Peyer's patch (tissue), 4 donors: ENCODE results near the gene INPP5F. TPM values are rescaled to one million over a fixed set of nuclear protein-coding genes. Genes with fewer than 3 reads are reported as not detected.

Source experiments
- DNase-seq, 3 donors: peaks; one replicate each; pipeline ENCODE4 v3.0.0-alpha.2; 2017 to 2019
- H3K27ac ChIP-seq, 4 donors: fragments of 200-600 bp; sonication (generic); one replicate each; pipeline ENCODE4 v1.5.1; 2016 to 2019
- H3K27me3 ChIP-seq, 2 donors: fragments of 200-600 bp; sonication (generic); one replicate each; pipeline ENCODE4 v1.5.1; 2019
- H3K36me3 ChIP-seq, 3 donors: fragments of 200-600 bp; sonication (generic); one replicate each; pipeline ENCODE4 v1.5.1; 2016 to 2019
- H3K4me1 ChIP-seq, 4 donors: fragments of 200-600 bp; sonication (generic); one replicate each; pipeline ENCODE4 v1.5.1; 2016 to 2019
- H3K4me3 ChIP-seq, 4 donors: fragments of 200-600 bp; sonication (generic); 1 replicate in 3 of 4; 2 replicates in 1 of 4; pipeline ENCODE4 v1.5.1; 2016 to 2019; ENCODE audit warnings: mild to moderate bottlenecking in 1 of 4
- H3K9me3 ChIP-seq, 4 donors: fragments of 200-600 bp; sonication (generic); one replicate each; pipeline ENCODE4 v1.5.1; 2016 to 2019; ENCODE audit warnings: mild to moderate bottlenecking in 1 of 4
- CTCF ChIP-seq, 6 experiments: fragments of 450-650 bp in 4 of 6; fragments of 200-600 bp in 2 of 6; sonication (generic) in 1 of 6; IDR thresholded peaks; one replicate each; pipeline ENCODE4 v1.5.1; 2017 to 2019; ENCODE audit warnings: antibody characterized with exemption in 6 of 6, mild to moderate bottlenecking in 3 of 6, moderate library complexity in 1 of 6
- POLR2A ChIP-seq, 2 donors: fragments of 450-650 bp; IDR thresholded peaks; one replicate each; pipeline ENCODE4 v1.5.1; 2017; ENCODE audit warnings: antibody characterized with exemption in 2 of 2, mild to moderate bottlenecking in 2 of 2, moderate library complexity in 2 of 2
- total RNA-seq, 4 donors: library from RNA; depleted of rRNA; stranded (reverse); fragments of >200 nt; gene quantifications; one replicate each; pipeline ENCODE4 v1.1.0, GENCODE V29; 2016

The INPP5F gene
- total RNA-seq, 4 donors from 2014 or later: 6.5 to 37.1 (median 10.2) TPM

DNA sequence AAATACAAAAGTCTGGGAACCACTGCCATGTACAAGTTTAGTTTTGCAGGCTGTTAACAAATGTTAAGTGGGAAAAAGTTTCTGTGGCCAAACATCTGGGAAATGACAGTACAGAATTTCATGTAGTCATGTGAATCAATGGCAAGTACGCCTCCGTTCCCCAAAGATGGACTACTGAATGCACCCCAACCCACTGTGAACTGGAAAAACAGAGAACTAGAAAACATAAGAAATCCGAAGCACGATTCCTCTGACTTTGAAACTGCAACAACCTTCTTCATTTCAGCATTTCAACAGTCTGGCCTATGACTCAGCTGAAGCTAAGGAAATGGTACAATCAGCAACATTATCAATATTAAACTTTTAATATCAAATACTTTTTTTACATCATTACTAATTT, 105.0 kb downstream of the INPP5F start:
- H3K27ac ChIP-seq: no peak overlapping the region
- H3K36me3 ChIP-seq: peaks cover 0 to 73% (median 0%) of the 10 kb centered on the region in 3 donors
- TF ChIP-seq POLR2A (IDR thresholded peaks at IDR 0.05): no peak
- no peak for TF ChIP-seq CTCF (IDR thresholded peaks at IDR 0.05)
- no peaks in the 10 kb centered on the region for H3K4me1 ChIP-seq
- H3K4me3 ChIP-seq: no peak overlapping the region
- no peaks in the 10 kb centered on the region for H3K27me3 ChIP-seq
- no peaks in the 10 kb centered on the region for H3K9me3 ChIP-seq
- no peak for DNase-seq

GRCh38 chr10:119831656-119832055, 105.8 kb downstream of the INPP5F start:
- no peak overlapping the region for H3K27ac ChIP-seq
- H3K4me1 ChIP-seq: no peaks in the 10 kb centered on the region
- peaks cover 0 to 80% (median 0%) of the 10 kb centered on the region in 3 donors for H3K36me3 ChIP-seq
- TF ChIP-seq POLR2A (IDR thresholded peaks at IDR 0.05): no peak
- TF ChIP-seq CTCF (IDR thresholded peaks at IDR 0.05): no peak
- H3K27me3 ChIP-seq: no peaks in the 10 kb centered on the region
- H3K9me3 ChIP-seq: no peaks in the 10 kb centered on the region
- DNase-seq: no peak
- no peak overlapping the region for H3K4me3 ChIP-seq

DNA sequence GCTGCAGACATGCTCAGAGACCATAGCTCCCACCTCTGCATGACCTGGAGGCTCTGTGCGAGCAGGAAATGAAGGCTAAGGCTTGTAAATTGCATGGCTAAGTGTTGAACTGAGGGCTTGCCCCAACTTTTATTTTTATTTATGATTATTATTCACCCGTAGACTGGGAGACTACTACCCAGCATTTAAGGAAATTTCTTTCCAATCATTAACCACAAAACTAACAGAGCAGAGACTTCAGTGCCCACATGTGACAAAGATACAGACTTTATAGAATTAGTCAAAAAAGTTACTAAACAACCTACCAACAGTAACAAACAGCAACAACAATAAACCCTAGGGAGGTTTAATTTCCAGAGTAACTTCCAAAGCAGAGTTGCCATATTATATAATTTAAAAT, 107.1 kb downstream of the INPP5F start:
- Histone ChIP-seq H3K27me3 (no peaks in the 10 kb centered on the region), H3K36me3 (peaks cover 0 to 87% (median 0%) of the 10 kb centered on the region in 3 donors), H3K9me3 (no peaks in the 10 kb centered on the region), H3K4me3 (no peak overlapping the region), H3K27ac (no peak overlapping the region), H3K4me1 (no peaks in the 10 kb centered on the region)
- DNase-seq: no peak
- TF ChIP-seq CTCF (IDR thresholded peaks at IDR 0.05) (no peak), POLR2A (IDR thresholded peaks at IDR 0.05) (no peak)

GRCh38 chr10:119834188-119834587, 108.3 kb downstream of the INPP5F start:
- no peaks in the 10 kb centered on the region for H3K9me3 ChIP-seq
- no peak for DNase-seq
- H3K4me1 ChIP-seq: no peaks in the 10 kb centered on the region
- no peak overlapping the region for H3K4me3 ChIP-seq
- peaks cover 0 to 94% (median 0%) of the 10 kb centered on the region in 3 donors for H3K36me3 ChIP-seq
- no peaks in the 10 kb centered on the region for H3K27me3 ChIP-seq
- no peak overlapping the region for H3K27ac ChIP-seq
- TF ChIP-seq POLR2A (IDR thresholded peaks at IDR 0.05) (no peak), CTCF (IDR thresholded peaks at IDR 0.05) (no peak)

DNA sequence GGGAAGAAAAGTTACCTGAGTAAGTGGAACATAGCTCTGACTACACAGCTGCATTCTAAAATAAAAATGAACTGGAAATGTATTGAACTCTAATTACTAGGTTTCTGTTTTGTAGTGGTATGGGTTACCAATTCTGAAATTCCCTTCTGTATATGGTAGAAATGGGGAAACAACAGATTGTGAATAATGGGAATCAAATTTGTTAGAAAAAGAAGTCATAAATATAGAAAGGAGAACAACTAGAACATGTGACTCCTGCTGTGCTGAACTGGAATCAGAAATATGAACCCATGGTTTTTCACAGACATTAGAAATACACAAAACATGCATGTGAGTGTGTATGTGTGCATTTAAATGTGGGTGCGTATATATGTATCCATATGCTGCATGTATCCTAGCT, 119.8 kb downstream of the INPP5F start:
- Histone ChIP-seq H3K9me3 (no peaks in the 10 kb centered on the region), H3K27ac (no peak overlapping the region), H3K4me1 (no peaks in the 10 kb centered on the region), H3K36me3 (peaks cover 0 to 91% (median 0%) of the 10 kb centered on the region in 3 donors), H3K27me3 (no peaks in the 10 kb centered on the region), H3K4me3 (no peak overlapping the region)
- TF ChIP-seq POLR2A (IDR thresholded peaks at IDR 0.05) (no peak), CTCF (IDR thresholded peaks at IDR 0.05) (no peak)
- no peak for DNase-seq
